Skin epidermis (tissue), 12 donors: ENCODE data around the gene ANKRD44.

ENCODE experiments used
- H3K27ac ChIP-seq, 21 experiments: fragments of 200-600 bp; sonication (generic) in 11 of 21; one replicate each; pipeline ENCODE4 v1.5.0; 2020; ENCODE audit warnings: mild to moderate bottlenecking in 3 of 21, inconsistent platforms in 2 of 21, moderate library complexity in 2 of 21
- H3K4me3 ChIP-seq, 7 experiments: fragments of 200-600 bp; sonication (generic) in 2 of 7; one replicate each; pipeline ENCODE4 v1.5.0; 2020; ENCODE audit warnings: inconsistent platforms in 2 of 7, mild to moderate bottlenecking in 2 of 7, moderate library complexity in 1 of 7

ANKRD44 gene

GRCh38 chr2:197268786-197269584 is 41.6 kb downstream of the ANKRD44 start:
- Histone ChIP-seq H3K4me3 (no peak overlapping the region), H3K27ac (no peak overlapping the region)

- H3K4me3 ChIP-seq = no peak overlapping the region
- H3K27ac ChIP-seq = peak overlapping the region in 1 of 21 experiments; percentile 31
These were observed 44.1 kb downstream of the ANKRD44 start for GRCh38 chr2:197266477-197266876.

- H3K27ac ChIP-seq = peak overlapping the region in 2 of 21 experiments; percentile 14 to 31
These were observed 44.7 kb downstream of the ANKRD44 start for GRCh38 chr2:197265924-197266323.

GRCh38 chr2:197265036-197265435 is 45.5 kb downstream of the ANKRD44 start:
- Histone ChIP-seq H3K27ac (no peak overlapping the region), H3K4me3 (no peak overlapping the region)

More at GRCh38 chr2:197265924-197266323, 44.7 kb downstream of the ANKRD44 start:
- H3K4me3 ChIP-seq = no peak overlapping the region

- H3K4me3 ChIP-seq = no peak overlapping the region
- peak overlapping the region in 1 of 21 experiments; percentile 58 for H3K27ac ChIP-seq
These were observed 46.2 kb downstream of the ANKRD44 start for GRCh38 chr2:197264332-197264731.

GRCh38 chr2:197263077-197263476 is 47.5 kb downstream of the ANKRD44 start:
- Histone ChIP-seq H3K27ac (peak overlapping the region in 1 of 21 experiments; percentile 58), H3K4me3 (no peak overlapping the region)

GRCh38 chr2:197261808-197262226 is 48.8 kb downstream of the ANKRD44 start:
- peak overlapping the region in 9 of 21 experiments; percentile 7 to 75 (median 50) for H3K27ac ChIP-seq
- H3K4me3 ChIP-seq = no peak overlapping the region

- Histone ChIP-seq H3K27ac (peak overlapping the region in 4 of 21 experiments; percentile 29 to 84 (median 52)), H3K4me3 (no peak overlapping the region)
These were observed 51.0 kb downstream of the ANKRD44 start for GRCh38 chr2:197259470-197259999.

- H3K4me3 ChIP-seq = no peak overlapping the region
- H3K27ac ChIP-seq = peak overlapping the region in 3 of 21 experiments; percentile 27 to 84 (median 52)
These were observed 52.0 kb downstream of the ANKRD44 start for GRCh38 chr2:197258580-197258979.

GRCh38 chr2:197256547-197257170 is 53.9 kb downstream of the ANKRD44 start:
- Histone ChIP-seq H3K27ac (peak overlapping the region in 13 of 21 experiments; percentile 44 to 89 (median 74)), H3K4me3 (no peak overlapping the region)

- peak overlapping the region in 1 of 7 experiments; percentile 4 for H3K4me3 ChIP-seq
- H3K27ac ChIP-seq = peak overlapping the region in 17 of 21 experiments; percentile 18 to 89 (median 72)
These were observed 54.6 kb downstream of the ANKRD44 start for GRCh38 chr2:197256021-197256420.

- Histone ChIP-seq H3K27ac (peak overlapping the region in 20 of 21 experiments; percentile 18 to 89 (median 69)), H3K4me3 (peak overlapping the region in 1 of 7 experiments; percentile 4)
These were observed 55.0 kb downstream of the ANKRD44 start for GRCh38 chr2:197255543-197255942.

GRCh38 chr2:197254776-197255530 is 55.6 kb downstream of the ANKRD44 start:
- peak overlapping the region in 19 of 21 experiments; percentile 18 to 89 (median 70) for H3K27ac ChIP-seq
- no peak overlapping the region for H3K4me3 ChIP-seq

- Histone ChIP-seq H3K4me3 (no peak overlapping the region), H3K27ac (peak overlapping the region in 1 of 21 experiments; percentile 23)
These were observed 59.0 kb downstream of the ANKRD44 start for GRCh38 chr2:197251576-197251975.

- Histone ChIP-seq H3K4me3 (no peak overlapping the region), H3K27ac (peak overlapping the region in 1 of 21 experiments; percentile 23)
These were observed 59.4 kb downstream of the ANKRD44 start for GRCh38 chr2:197251163-197251562.

- Histone ChIP-seq H3K4me3 (no peak overlapping the region), H3K27ac (peak overlapping the region in 2 of 21 experiments; percentile 16 to 77)
These were observed 60.5 kb downstream of the ANKRD44 start for GRCh38 chr2:197250084-197250397.

- Histone ChIP-seq H3K27ac (peak overlapping the region in 3 of 21 experiments; percentile 16 to 77 (median 67)), H3K4me3 (no peak overlapping the region)
These were observed 61.0 kb downstream of the ANKRD44 start for GRCh38 chr2:197249381-197250083.

- H3K27ac ChIP-seq = peak overlapping the region in 3 of 21 experiments; percentile 16 to 77 (median 67)
These were observed 62.0 kb downstream of the ANKRD44 start for GRCh38 chr2:197248623-197249022.

GRCh38 chr2:197248001-197248401 is 62.6 kb downstream of the ANKRD44 start:
- H3K4me3 ChIP-seq = no peak overlapping the region
- H3K27ac ChIP-seq = peak overlapping the region in 1 of 21 experiments; percentile 77

More at GRCh38 chr2:197248623-197249022, 62.0 kb downstream of the ANKRD44 start:
- no peak overlapping the region for H3K4me3 ChIP-seq
